C1 segment of cervical spinal cord (tissue), 14 donors: ENCODE measurements around the gene ZBTB1.
"Not testable (repeated sequence)": the region's sequence is repeated elsewhere in the genome, so short reads cannot be mapped to it uniquely, and the experiment has no call there.

Source experiments
- DNase-seq, 14 donors: peaks; one replicate each; lab custom pipeline; 2025; lab: John Stamatoyannopoulos, UW

ZBTB1 gene

DNA sequence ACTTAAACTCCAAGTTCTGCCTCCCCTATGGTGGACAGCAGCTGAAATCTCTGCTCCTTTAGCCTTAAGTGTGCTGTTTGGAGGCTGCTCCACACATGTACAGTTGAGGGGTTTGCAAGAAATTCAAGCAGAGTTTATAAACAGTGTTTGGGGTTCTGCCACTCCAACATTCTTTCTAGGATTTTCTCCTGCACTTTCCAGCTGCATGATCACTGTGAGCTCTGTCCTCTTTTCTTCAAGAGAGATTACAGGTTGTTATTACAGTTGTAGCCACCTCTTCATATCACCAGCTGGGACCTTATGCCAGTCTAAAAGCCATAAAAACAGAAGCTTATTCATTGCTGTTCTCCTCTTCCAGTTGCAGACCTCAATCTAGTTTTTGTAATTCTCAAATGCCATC is 9.3 kb upstream of the ZBTB1 start:
- no peak for DNase-seq

DNA sequence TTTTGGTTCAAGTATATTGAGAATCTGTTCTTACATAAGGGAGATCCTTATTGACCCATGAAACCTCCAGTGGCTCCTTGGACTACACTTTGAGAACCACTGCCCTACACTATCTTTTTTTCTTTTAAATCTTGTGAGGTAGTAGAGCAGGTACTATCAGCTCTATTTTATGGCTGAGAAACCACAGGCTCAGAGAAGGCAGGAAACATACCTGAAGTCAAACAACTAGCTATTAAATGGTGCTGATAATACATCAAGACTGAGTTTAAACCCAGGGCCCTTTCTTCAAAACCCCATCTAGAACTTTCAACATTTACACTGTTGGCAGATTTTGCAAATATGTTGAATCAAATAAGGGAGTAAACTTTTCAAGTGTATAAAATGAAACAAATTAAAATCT is 7.8 kb upstream of the ZBTB1 start:
- DNase-seq = no peak

DNA sequence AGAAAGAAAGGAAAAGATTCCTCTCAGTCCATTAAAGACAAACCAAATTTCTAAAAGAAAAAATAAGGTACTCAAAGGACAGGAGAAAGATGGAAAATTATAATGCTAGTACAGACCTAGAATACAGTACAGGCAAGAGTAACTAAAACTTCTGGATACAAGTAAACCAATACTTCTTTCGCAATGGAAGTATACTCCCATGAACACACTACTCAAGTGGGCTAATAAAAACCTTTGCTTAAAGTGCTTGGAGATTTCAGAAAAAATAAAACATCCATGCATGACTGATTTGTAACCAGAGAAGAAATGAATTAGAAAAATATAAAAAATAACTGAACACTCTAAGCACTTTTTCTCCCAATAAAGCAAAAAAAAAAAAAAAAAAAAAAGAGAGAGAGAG is 4.5 kb upstream of the ZBTB1 start:
- no peak for DNase-seq

DNA sequence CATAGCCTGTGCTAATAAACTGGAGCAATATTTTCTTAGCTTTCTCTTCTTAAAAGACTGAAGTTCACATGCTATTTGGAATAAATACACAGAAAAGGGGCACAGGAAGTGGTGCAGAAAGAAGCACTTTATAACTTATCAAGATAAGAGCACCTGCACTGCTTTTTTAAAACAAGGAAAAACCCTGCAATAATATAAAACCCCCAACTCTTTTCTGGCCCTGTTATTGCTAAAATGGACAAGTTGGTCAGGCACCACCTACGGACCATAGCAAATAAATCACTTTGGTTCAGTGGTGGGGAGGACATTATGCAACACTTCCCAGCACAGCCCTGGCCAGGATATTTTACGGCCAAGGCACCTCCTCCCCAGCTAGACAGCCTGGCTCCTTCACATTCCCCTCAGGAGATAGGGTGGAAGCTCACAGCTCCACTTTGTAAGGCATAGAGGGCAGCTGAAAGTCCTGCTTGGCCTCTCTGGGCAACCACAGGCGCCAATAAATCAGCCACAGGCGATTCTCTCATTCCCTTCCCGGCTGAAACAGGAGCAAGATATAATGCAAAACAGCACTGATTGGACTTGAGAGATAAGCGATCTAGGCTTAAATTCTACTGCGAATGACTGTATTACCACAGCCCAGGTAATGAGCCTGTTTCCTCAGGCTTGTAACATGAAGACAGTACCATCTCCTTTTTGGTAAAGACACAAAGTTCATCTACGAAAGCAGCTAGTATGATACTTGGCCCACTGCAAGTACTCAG is 3.0 kb upstream of the ZBTB1 start:
- DNase-seq = peak in 7 of 14 donors; percentile 1 to 42 (median 18)

DNA sequence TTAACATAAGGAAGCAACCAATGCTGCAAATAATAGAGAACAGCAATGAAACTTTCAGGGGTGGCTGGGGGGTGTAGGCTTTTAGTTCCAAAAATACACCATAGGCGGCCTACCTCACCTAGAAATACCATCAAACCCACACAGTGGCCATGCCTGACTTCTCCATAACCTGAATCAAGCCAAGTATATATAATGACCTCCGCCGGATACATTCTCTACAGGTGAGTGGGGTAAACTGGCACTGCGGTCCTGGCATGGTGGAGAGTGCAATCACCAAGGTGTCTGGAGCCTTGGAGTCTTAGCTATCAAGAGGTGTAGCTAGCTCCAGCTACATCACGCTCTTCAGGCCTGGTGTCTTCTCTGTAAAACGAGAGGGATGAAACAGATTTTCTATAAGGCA is 2.1 kb upstream of the ZBTB1 start:
- peak in 1 of 14 donors; percentile 11 for DNase-seq

DNA sequence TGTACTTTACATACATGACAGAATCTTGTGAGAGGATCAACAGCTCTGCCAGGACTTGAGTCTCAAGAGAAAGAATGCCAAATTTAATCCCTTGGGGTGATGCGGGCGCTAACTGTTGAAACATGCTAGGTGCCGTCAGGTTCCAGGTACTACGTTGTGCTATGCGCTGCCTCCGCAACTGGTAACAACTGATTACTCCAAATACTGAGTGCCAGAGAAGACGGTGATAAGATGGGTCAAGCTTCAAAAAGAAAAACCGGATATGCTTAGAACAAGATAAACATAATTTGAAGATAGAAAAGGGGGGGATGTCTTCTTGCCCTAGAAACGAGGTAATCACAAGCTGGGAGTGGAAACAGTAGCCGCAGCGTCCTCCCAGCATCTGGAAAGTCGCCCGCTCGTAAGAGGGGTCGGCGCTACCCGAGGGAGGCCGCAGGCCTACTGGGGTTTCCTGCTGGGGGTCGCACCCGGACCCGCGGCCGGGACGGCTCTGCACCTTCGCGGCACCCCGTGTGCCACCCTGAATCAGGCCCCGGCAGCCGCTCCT is 1.6 kb upstream of the ZBTB1 start:
- peak in 3 of 14 donors; percentile 14 to 57 (median 40) for DNase-seq

DNA sequence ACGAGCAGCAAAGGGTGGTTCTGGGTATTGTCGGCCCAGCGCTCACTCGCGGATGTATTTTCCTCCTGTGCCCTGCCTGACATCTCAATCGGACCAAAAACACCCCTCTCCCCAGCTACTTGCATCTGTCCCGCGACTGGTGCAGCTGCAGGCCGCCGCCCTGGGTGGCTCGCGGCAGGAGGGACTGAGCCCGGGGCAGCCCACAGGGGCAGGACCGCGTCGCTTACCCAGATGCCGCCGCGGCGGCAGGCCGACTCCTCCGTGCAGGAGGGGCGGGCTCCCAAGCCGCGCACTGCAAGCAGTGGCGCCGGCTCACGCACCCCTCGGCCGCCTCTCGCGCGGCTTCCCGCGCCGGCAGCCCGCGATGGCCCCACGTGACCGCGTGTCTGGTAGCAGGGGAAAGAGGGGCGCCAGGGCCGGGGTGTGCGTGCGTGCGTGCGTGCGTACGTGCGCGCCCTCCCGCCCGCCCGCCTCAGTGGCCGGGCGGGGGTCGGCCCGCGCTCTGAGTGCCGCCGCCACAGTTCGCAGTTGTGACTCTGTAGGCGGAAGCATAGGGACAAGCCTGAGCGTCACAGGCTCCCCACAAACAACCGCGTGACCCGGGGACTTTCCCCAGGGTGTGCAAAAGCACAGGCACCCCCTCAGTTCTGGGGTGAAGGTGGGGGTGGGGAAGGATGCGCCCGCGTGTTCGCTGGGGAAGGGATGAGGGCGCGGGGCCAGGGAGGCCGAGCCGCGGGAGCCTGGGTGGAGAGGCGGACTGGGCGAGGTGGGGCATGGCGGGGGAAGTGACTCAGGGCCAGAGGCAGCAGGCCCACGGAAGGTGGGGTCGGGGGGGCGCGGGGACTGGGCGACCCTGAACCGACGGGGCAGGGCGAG is 898 bp upstream of the ZBTB1 start, which contains the start of gene ZBTB25:
Gene ZBTB25, minus strand, starts transcription at position 405 of the 876 bp plus-strand sequence. CDS start 13,305 bp downstream, outside the sequence.
- peak; percentile 51 to 97 (median 89) for DNase-seq

DNA sequence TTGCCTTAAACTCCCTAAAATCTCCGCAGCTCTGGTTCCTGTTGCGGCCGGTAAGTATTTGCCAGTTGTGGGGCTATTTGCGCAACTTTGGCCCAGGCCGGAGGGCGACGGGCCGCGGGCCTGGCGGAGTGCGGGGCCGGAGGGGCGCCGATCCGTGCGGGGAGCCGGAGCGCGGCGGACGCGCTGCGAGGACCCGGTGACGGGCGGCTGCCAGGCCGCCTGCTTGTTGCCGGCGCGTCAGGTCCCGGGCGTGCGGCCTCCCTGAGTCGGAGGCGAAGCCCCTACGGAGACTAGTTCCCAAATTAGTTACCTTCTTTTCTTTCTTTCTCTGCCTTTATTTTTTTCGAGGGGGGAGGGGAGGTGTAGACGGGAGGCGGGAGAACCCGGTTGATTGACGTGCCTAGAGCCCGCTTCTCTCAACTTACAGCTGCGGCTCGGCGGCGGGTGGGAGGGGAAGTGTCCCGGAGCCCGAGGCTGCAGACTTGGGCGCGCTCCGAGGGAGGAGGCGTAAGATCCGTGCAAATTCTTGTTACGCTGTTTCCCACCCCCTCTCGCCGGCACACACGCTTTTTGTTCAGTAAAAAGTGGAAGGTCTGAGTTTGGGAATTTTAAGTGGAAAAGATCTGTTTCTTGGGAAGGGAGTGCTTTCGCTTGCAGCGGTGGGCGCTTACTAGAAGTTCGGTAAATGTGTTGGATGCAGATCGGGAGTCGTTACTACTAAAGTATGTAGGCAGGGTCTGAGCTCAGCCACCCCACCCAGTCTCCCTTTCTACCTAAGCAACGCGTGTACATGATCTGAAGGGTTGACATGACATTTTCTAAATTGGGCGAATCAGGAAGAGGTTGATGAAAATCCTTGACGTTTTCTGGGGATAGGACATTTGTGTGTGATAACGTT is 576 bp downstream of the ZBTB1 start:
- peak; percentile 8 to 91 (median 74) for DNase-seq

DNA sequence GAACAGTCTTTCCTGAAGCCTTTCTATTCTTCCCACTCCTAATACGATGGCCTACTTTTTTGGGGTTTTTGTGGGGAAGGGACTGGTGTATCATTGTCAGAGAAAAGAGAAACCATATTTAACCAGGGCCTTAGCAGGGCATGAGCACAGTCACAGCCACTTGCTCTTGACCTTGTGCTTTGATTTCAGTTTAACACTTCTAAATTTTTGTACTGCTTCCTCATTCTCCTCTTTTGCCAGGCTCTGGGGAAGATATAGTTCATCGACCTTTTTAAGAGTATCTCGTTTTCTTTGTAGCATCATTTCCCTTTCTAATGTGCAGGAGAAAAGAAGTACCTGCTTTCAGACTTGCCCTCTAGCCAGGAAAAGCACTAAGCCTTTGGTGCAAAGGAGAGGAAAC is 2.2 kb downstream of the ZBTB1 start:
- DNase-seq = no peak

DNA sequence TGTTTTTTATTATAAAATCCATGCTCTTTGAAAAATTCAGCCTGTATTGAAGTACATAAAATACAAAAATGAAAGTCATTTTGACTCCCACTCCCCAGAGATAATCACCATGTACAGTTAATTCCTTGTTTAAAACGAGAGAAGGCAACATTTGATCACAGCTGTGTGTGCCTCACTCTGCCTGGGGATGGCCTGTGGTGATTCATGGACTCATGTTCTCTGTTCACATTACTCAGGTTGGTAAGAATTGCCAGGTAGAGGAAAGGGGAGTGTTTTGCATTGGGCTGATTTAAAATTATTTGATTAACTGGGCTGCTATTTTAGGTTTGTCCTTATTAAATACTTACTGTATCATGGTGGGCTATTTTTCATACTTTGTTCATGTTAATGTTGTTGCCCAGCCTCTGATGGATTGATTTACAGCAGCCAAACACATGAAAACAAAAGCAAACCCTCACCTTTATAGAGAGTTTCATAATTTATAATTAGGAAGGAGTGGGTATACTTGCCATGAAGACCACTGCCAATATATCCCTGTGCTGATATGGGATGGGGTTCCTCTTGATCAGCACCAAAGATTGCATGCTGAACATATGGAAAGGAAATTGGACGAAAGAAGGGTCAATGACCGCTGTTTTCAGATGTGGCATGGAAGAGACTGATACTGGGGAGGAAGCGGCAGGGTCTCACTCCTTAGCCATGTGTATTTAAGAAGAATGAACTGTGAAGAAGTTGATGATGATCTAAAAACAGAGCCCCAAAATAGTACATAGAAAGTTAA is 3.0 kb downstream of the ZBTB1 start:
- DNase-seq = no peak

DNA sequence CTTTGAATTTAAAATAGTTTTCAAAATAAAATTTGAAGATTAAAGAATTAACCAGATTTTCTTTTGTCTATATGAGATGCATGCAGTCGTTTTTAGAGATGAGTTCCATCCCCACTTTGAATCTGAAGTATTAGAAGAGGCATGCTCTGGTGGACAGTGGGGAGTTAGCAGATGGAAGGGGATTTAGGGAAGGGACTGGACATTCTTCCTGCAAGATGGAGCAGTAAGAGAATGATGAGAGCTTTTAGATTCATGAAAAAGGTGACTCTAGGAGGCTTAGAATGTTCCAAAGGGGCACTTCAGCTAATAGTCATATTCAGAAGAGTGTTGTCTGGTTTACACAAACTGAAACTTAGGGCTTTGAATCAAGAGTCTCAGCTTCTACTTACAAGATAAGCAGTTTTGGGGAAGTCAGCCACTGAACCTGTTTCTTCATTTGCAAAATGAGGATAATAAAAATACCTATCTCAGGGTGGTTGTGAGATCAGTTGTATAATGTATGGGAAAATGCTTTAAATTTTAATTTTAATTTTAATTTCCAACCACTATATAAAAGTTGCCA is 3.7 kb downstream of the ZBTB1 start:
- DNase-seq = no peak

DNA sequence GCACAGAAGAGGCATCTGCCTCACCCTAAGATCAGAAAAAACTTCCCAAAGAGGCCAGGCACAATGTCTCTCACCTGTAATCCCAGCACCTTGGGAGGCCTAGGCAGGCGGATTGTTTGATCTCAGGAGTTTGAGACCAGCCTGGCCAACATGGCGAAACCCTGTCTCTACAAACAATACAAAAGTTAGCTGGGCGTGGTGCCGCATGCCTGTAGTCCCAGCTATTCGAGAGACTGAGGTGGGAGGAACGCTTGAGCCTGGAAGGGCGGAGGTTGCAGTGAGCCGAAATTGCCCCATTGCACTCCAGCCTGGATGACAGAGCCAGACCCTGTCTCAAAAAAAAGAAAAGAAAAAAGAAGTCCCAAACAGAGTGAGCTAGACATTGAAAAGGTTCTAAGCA is 4.5 kb downstream of the ZBTB1 start:
- no peak for DNase-seq

DNA sequence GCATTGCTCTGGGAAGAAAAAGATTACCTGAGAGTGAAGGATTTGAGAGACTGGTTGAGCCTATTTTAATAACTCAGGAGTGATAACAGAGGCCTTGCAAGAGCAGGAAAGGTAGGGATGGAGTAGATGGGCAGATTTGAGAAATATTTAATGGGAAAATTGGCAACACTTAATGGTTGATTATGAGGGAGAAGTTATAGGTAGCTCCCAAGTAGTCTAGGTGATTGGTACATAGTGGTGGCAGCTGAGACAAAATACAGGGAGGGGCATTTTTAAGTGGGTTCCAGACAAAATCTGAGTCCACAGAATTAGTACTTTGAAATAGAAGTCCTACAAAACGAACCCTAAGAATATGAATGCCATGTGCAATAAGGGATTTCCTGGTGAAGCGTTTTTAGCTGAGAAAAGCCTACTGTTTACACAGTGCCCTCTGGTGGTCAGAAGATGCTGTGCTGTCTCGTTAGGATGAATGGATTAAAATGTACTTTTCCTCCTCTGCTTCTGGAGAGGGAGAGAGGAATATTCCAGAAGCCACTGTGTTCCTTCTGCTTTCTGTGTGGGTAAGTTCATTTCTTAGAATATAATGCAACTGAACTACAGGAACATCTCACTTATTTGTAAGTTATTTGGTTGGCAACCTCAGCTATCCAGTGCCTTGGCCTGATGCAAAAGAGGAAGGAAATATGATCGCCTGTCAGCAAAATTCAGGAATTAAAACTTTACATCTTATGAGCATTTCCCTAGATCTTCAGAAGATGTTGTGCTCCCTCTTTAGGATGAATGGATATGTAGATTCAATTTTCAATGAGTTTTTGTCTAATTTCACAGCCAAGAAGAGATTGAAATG is 6.5 kb downstream of the ZBTB1 start:
- DNase-seq = peak in 10 of 14 donors; percentile 6 to 72 (median 30)

DNA sequence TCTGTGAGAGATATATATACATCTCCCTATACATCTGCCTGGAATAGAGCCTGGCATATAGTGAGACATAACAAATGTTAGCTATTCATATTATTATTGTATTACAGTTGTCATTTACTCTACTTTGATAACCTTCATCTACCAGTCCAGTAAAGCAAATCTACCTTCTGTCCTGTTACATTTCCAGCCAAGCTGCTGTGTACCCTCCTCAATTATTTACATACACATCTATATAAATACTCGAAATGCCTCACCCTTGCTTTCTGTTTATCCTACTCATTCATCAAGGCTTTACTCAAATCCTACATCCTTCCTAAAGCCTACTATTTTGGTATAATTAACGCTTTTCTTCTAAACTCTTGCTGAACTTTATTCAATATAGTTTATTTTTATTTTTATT is 8.7 kb downstream of the ZBTB1 start:
- DNase-seq = no peak

DNA sequence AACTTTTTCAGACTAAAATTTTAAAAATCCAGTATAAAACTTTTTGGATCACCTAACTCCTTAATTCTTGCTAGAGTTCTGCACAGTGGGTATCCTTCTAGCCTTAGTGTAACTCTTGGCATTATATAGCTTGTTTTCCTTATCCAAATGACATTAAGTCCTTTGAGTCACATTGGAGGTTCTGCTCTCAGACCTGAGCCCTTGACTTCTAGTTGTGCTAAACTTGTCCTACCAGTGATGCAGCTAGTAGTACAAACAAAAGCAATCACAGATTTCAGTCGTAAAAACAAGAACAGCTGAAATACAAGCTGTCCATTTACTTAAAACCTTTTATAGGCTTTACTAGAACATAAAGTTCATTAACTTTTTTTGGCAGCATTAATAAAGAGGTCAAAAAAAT is 10.5 kb downstream of the ZBTB1 start:
- no peak for DNase-seq

DNA sequence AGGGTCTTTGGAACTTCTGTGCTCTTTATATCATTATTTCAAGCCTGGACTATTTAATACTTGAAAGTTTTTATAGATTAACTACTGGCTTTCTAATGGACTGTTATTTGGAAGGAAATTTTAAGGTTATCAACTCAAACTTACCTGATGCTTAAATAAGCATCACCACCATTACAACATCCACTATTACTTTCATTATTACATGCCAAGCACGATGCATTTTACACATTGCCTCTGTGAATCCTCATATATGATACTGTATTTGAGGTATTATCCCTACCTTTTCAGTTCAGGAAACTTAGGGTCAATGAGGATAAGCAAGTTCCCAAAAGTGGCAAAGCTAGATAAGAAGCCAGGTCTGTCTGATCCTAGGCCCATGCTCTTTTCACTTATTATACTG is 12.4 kb downstream of the ZBTB1 start:
- no peak for DNase-seq

DNA sequence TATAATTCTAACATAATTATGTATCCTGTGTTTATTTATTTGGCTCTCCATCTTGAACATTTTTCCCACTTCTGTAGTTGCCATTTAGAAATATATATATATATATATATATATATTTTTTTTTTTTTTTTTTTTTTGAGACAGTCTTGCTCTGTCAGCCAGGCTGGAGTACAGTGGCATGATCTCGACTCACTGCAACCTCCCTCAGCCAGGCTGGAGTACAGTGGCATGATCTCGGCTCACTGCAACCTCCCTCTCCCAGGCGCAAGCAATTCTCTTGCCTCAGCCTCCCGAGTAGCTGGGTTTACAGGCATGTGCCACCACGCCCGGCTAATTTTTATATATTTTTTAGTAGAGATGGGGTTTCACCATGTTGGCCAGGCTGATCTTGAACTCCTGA is 13.1 kb downstream of the ZBTB1 start:
- DNase-seq = not testable (repeated sequence)

DNA sequence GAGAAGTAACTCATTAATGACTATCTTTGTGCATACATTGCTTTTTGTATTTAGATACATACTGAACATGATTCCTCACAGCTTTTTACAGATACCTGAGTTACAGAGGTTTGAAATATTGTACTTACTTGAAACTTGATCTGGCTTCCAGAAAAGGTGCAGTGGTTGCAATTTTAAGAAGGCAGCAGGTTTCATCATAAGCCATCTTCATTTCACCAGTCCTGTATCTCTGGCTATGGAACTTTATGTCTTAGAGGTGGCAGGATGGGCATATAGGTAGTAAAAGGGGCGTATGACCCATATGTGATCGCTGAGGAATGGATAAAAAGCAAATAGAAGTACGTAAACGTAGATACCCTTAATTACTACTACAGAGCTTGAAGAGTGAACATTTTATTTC is 13.7 kb downstream of the ZBTB1 start:
- no peak for DNase-seq

DNA sequence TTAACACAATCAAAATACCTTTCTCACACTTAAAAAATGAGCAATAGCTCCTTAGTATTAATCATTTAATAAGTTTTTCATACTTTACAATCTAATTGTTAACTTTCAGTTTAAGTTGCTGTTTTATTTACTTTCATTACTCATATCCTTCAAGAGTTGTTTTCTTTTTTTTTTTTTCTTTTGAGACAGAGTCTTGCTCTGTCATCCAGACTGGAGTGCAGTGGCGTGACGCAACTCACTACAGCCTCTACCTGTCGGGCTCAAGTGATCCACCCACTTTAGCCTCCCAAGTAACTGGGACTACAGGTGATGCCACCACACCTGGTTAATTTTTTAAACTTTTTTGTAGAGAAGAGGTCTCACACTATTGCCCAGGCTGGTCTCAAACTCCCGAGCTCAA is 16.1 kb downstream of the ZBTB1 start:
- DNase-seq = no peak
